MCF 10A (cell line): Measurements from ENCODE around the gene AIRE. TPM values are rescaled to one million over a fixed set of nuclear protein-coding genes. Genes with fewer than 3 reads are reported as not detected.

Experiments used
- BruUV-seq: library from RNA; stranded (reverse); fragments of 400-500 nt; replicated peaks from 2 replicates; lab custom pipeline; 2021; lab: Mats Ljungman, UMichigan
- CTCF ChIA-PET: fragments of 300-600 bp; sonication (Branson Sonifier 250); formaldehyde crosslinking; extraction: SDS; loops from one replicate; lab custom pipeline; 2021; ENCODE audit warnings: antibody characterized with exemption, inconsistent platforms; lab: Yijun Ruan, JAX
- POLR2A ChIA-PET: fragments of 300-600, 350-650 bp; sonication (Branson Sonifier 250); formaldehyde crosslinking; extraction: SDS; loops from one replicate; lab custom pipeline; 2020; ENCODE audit warnings: antibody characterized with exemption, inconsistent platforms; lab: Yijun Ruan, JAX
- DNase-seq: peaks from one replicate; pipeline ENCODE4 v3.0.0-alpha.2; 2018; ENCODE audit not compliant: unreplicated experiment
- H3K27ac Mint-ChIP-seq: one replicate; pipeline ENCODE4 v1.8.0; 2022; ENCODE audit warnings: mild to moderate bottlenecking, low read depth, mixed read lengths; ENCODE audit not compliant: unreplicated experiment
- H3K27me3 Mint-ChIP-seq: one replicate; pipeline ENCODE4 v1.8.0; 2022; ENCODE audit warnings: mixed read lengths; ENCODE audit not compliant: insufficient read depth, unreplicated experiment
- H3K36me3 Mint-ChIP-seq: one replicate; pipeline ENCODE4 v1.8.0; 2022; ENCODE audit warnings: mild to moderate bottlenecking, moderate library complexity, mixed read lengths; ENCODE audit not compliant: insufficient read depth, unreplicated experiment
- H3K4me1 Mint-ChIP-seq: one replicate; pipeline ENCODE4 v1.8.0; 2022; ENCODE audit warnings: mixed read lengths; ENCODE audit not compliant: insufficient read depth, unreplicated experiment
- H3K4me3 Mint-ChIP-seq: one replicate; pipeline ENCODE4 v1.8.0; 2022; ENCODE audit warnings: mild to moderate bottlenecking, moderate library complexity, mixed read lengths; ENCODE audit not compliant: unreplicated experiment
- H3K9me3 Mint-ChIP-seq: one replicate; pipeline ENCODE4 v1.8.0; 2022; ENCODE audit warnings: mixed read lengths; ENCODE audit not compliant: unreplicated experiment
- CTCF ChIP-seq: fragments of 200-600 bp; IDR thresholded peaks from one replicate; pipeline ENCODE4 v1.8.0; 2022; ENCODE audit warnings: antibody characterized with exemption, mild to moderate bottlenecking; ENCODE audit not compliant: unreplicated experiment
- intact Hi-C: fragments of 100-400 bp; cut with micrococcal nuclease; formaldehyde crosslinking; loops from 2 replicates; pipeline ENCODE4 v1.14.1; 2022
- total RNA-seq: library from RNA; stranded (reverse); gene quantifications from 2 replicates; pipeline ENCODE4 v1.2.3, GENCODE V29; 2022

AIRE gene
- total RNA-seq, 1 experiment from 2014 or later, result not detected

GRCh38 chr21:44296916-44297315, 11.2 kb downstream of the AIRE start:
- DNase-seq, result no peak
- Mint-ChIP-seq H3K9me3 (no peaks in the 10 kb centered on the region), H3K4me1 (no peaks in the 10 kb centered on the region), H3K27me3 (no peaks in the 10 kb centered on the region), H3K4me3 (no peak overlapping the region), H3K36me3 (no peaks in the 10 kb centered on the region), H3K27ac (no peak overlapping the region)
- POLR2A ChIA-PET, result no interaction called here
- TF ChIP-seq CTCF, result no peak
- CTCF ChIA-PET, result interaction anchor here (0.6 kb wide), 1 partner anchor 184 kb away, joined by 5 read pairs; no protein-coding TSS in a partner anchor
- intact Hi-C loops, result no loop called here
- BruUV-seq, result no TSS peak

- no peaks in the 10 kb centered on the region for H3K9me3 Mint-ChIP-seq
- H3K27ac Mint-ChIP-seq, result no peak overlapping the region
- no peak overlapping the region for H3K4me3 Mint-ChIP-seq
- no peaks in the 10 kb centered on the region for H3K27me3 Mint-ChIP-seq
- TF ChIP-seq CTCF, result peak; percentile 72
- ChIA-PET POLR2A (interaction anchor here (0.6 to 1.2 kb wide), 4 partner anchors 41 to 518 kb away, joined by 3 read pairs; no protein-coding TSS in a partner anchor), CTCF (interaction anchor here (0.5 to 1.7 kb wide), 10 partner anchors 26 to 371 kb away, joined by 3 to 8 read pairs (median 3); no protein-coding TSS in a partner anchor)
- intact Hi-C loops, result no loop called here
- BruUV-seq, result no TSS peak
- DNase-seq, result peak; percentile 83
- no peaks in the 10 kb centered on the region for H3K4me1 Mint-ChIP-seq
- H3K36me3 Mint-ChIP-seq, result no peaks in the 10 kb centered on the region
Observed at GRCh38 chr21:44297525-44298290, 12.0 kb downstream of the AIRE start.

GRCh38 chr21:44298301-44298700, 12.6 kb downstream of the AIRE start:
- peak; percentile 13 for DNase-seq
- BruUV-seq, result no TSS peak
- no peaks in the 10 kb centered on the region for H3K27me3 Mint-ChIP-seq
- ChIA-PET CTCF (interaction anchor here (0.5 to 1.7 kb wide), 7 partner anchors 25 to 250 kb away, joined by 3 to 8 read pairs (median 4); no protein-coding TSS in a partner anchor), POLR2A (interaction anchor here (0.6 to 1.6 kb wide), 3 partner anchors 40 to 519 kb away, joined by 3 to 8 read pairs (median 3); no protein-coding TSS in a partner anchor)
- H3K4me1 Mint-ChIP-seq, result no peaks in the 10 kb centered on the region
- H3K9me3 Mint-ChIP-seq, result no peaks in the 10 kb centered on the region
- peak overlapping the region; percentile 69 for H3K27ac Mint-ChIP-seq
- peak overlapping the region; percentile 72 for H3K4me3 Mint-ChIP-seq
- intact Hi-C loops, result no loop called here
- TF ChIP-seq CTCF, result no peak
- no peaks in the 10 kb centered on the region for H3K36me3 Mint-ChIP-seq

GRCh38 chr21:44299085-44299457, 13.4 kb downstream of the AIRE start:
- H3K4me3 Mint-ChIP-seq, result peak overlapping the region; percentile 72
- CTCF ChIA-PET, result interaction anchor here (0.6 to 1.7 kb wide), 3 partner anchors 39 to 1766 kb away, joined by 3 to 8 read pairs (median 5); no protein-coding TSS in a partner anchor
- H3K4me1 Mint-ChIP-seq, result no peaks in the 10 kb centered on the region
- H3K9me3 Mint-ChIP-seq, result no peaks in the 10 kb centered on the region
- POLR2A ChIA-PET, result interaction anchor here (0.6 to 2.4 kb wide), 5 partner anchors 31 to 291 kb away, joined by 3 to 10 read pairs (median 3); partner anchors contain the start of gene CFAP410
- no peak for TF ChIP-seq CTCF
- no peaks in the 10 kb centered on the region for H3K27me3 Mint-ChIP-seq
- no peaks in the 10 kb centered on the region for H3K36me3 Mint-ChIP-seq
- intact Hi-C loops, result no loop called here
- H3K27ac Mint-ChIP-seq, result peak overlapping the region; percentile 69
- no peak for DNase-seq
- no TSS peak for BruUV-seq
